T follicular helper cell (primary cell): ENCODE data around the gene MAP2.

ENCODE experiments used
- DNase-seq: peaks from one replicate; pipeline ENCODE4 v3.0.0-alpha.2; 2020; ENCODE audit warnings: low read depth
- total RNA-seq, 2 experiments: gene quantifications; one replicate each; lab custom pipeline; 2026; lab: John Stamatoyannopoulos, UW

MAP2 gene, protein sequence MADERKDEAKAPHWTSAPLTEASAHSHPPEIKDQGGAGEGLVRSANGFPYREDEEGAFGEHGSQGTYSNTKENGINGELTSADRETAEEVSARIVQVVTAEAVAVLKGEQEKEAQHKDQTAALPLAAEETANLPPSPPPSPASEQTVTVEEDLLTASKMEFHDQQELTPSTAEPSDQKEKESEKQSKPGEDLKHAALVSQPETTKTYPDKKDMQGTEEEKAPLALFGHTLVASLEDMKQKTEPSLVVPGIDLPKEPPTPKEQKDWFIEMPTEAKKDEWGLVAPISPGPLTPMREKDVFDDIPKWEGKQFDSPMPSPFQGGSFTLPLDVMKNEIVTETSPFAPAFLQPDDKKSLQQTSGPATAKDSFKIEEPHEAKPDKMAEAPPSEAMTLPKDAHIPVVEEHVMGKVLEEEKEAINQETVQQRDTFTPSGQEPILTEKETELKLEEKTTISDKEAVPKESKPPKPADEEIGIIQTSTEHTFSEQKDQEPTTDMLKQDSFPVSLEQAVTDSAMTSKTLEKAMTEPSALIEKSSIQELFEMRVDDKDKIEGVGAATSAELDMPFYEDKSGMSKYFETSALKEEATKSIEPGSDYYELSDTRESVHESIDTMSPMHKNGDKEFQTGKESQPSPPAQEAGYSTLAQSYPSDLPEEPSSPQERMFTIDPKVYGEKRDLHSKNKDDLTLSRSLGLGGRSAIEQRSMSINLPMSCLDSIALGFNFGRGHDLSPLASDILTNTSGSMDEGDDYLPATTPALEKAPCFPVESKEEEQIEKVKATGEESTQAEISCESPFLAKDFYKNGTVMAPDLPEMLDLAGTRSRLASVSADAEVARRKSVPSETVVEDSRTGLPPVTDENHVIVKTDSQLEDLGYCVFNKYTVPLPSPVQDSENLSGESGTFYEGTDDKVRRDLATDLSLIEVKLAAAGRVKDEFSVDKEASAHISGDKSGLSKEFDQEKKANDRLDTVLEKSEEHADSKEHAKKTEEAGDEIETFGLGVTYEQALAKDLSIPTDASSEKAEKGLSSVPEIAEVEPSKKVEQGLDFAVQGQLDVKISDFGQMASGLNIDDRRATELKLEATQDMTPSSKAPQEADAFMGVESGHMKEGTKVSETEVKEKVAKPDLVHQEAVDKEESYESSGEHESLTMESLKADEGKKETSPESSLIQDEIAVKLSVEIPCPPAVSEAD (N-terminal part only)
- total RNA-seq: 0.04 to 0.36 reads per million in 2 experiments

DNA sequence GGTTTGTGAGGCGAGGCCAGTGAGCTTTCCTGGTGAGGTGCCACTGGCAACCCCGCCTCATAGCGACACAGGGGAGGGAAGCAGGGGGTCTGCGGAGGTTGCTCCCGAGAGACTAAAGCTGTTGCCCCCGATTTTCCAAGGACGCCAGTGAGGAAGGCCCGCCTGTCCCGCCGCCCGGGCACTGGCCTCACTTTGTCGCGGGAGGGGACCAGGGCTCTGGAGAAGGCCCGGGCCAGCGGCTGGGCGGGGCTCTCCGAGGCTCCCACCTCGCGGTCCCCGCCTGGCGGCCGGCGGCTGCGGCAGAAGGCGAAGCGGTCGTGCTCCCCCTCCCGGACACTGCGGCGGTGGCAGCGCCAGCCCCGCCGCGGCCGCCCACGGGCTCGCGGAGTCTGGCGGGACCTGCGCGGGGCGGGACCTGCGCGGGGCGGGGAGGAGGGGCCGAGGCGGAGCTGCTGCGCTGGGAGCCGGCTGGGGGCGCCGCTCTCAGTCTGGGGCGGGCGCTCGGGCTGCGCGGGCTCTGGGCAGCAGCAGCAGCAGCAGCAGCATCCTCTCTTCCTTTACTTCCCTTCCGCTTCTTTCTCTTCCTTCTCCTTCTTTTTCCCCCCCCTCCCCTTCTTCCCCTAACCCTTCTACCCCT, at the start of gene MAP2:
Gene MAP2 (plus strand): TSS at position 486 of the 637 bp plus-strand sequence. CDS start 229,124 bp downstream, outside the sequence.
- peak; percentile 16 for DNase-seq

DNA sequence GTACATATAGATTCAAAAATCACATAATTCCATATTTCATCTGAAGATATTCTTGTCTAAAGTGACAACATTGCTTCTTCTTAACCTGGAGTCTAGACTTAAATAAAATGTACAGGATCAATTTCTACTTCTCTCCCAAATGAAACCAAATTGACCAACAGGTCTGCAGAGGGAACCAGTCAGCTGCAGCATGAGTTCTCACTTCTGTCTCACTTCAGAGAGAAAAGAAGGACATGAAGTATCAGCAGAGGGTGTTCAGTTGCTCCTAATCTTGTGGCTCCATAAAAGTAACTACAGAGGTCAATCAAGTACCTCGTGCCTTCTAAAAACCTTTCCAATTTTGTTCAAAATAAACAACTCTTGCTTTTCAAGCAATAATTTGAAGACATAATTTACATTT, 47.2 kb upstream of the MAP2 start:
- no peak for DNase-seq

DNA sequence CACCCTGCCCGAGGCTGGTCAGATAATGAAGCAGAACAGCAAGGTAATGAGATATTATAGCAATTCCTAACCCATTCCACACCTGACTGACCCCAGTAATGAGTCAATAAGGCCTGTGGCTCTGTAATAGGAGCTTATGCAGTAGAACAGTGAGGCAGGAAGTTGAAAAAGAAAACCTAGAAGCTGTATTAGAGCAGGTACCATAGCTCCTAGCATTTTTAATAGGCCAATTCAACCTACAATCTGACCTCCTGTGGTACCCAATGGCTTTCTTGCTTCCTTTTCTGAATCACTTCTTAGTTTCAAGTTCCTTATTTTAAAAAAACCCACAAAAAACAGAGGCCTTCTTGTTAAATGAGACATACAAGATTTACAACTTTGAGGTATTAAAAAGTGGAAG, 43.6 kb upstream of the MAP2 start:
- no peak for DNase-seq

DNA sequence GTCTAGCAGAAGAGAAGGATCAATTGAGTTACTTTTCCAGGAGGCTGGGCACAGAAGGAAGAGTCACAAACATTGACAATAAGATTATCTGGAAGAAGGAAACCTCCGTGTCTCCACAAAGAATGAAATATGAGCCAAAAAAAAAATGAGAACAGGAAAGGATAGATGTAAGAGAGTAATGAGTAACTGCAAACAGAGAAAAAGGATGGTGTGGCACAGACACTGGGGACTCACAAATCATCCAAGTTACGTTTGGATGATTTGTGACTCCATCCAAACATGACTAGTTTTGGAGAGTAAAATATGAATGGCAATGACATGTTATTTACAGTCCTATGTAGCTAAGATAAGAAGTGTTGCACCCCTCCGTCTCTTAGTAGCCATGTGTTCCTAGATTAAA, 42.8 kb upstream of the MAP2 start:
- DNase-seq: no peak

DNA sequence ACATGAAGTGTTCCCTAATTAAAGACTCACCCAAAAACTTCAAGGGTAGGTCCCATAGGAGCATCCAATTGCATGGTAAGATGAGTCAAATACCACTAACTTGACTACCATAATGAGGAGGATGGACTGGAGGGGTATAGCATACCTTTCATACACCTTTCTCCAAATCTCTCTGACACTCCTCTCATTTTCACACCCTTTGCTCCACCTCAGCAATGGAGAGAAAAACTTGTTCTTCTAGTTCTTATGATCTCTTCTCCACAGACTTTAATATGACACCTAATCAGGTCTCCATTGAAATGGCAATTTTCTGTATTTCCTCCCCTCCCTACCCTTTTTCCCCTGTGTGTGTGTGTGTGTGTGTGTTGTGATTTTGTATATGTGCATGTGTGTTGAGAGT, 41.1 kb upstream of the MAP2 start:
- DNase-seq: no peak

DNA sequence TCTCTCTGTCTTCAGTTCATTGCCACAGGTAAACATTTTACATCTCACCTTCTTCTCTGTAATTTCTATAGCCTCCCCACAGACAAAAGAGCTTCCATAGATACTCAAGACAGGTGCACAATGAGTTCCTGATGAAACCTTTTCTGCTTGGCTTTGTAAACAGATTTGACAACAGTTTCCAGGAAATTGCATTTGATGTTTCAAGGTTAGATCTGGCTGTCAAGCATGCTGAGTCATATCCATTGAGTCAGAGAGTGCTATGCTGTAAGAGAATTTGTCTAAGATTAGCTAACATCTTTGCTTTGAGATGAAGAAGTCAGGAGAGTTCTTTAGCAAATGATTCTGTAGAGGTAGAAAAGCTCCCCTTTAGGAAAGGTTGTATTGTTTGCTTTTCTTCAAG, 40.6 kb upstream of the MAP2 start:
- no peak for DNase-seq

DNA sequence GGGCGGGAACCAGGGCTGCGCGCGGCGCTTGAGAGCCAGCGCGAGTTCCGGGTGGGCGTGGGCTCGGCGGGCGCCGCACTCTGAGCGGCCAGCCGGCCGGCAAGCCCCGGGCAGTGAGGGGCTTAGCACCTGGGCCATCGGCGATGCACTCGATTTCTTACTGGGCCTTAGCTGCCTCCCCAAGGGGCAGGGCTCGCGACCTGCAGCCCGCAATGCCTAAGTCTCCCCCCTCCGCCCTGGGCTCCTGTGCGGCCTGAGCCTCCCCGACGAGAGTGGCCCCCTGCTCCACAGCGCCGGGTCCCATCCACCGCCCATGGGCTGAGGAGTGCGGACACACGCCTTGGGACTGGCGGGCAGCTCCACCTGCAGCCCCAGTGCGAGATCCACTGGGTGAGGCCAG, 36.5 kb upstream of the MAP2 start:
- no peak for DNase-seq

DNA sequence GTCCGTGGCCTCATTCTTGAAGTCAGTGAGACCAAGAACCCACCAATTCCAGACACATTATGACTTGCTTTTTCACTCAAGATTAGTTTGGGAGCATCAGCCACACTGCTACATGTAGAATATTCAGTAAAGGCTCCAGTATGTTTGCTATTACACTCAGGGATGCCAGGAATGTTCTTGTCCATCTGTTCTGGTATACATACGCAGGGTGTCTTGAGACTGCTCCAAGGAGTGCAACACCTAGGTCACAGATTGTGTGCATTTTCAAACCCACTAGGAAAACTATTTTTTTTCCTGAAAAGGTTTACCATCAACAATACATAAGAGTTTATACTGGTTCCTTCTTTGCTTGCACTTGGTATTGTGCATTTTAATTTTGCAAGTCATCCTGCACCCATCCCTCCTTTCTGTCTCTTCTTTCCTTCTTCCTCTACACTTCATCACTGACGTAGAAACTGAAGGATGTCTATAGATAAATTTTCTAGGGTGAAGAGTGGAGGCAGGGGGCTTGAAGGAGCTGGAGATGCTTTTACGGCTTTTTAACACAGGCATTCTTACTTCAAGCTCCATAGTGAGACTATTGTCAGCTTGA, 35.3 kb upstream of the MAP2 start:
- DNase-seq: no peak

DNA sequence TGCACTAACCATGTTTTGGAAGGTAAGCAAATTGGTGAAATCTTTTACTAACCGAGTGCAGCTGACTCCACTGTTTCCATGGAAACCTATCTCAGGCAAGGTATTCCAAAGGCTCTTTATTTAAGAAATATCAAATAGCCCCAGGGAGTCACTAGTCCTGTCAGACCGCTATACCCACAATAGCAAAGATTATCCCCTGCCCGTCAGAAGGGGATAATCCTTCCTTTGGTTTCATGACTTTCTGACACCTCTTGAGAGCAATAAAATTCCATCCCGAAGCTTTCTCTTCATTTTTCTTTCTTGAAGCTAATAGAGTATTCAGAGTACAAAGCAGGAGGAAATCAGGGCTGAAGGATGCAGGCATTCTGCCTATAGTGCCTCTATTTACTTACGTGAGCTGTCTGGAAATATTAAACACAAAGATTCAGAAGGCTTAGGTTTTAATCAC, 34.7 kb upstream of the MAP2 start:
- DNase-seq: no peak

DNA sequence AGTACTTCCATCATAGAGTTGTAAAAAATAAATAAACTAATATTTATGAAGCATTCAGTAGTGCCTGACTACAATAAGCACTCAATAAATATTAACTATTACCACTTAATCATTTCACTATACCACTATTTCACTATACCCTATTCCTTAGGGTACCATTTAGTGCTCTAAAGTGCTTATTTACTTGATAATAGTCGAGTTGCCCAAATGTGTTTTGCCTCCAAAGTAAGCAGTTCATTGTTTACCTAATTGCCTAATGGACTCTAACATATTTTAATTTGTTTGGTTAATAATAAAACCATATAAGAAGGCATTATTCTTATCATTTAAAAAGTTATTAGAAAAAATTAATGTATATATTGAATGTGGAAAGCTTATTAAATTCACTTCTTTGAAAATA, 33.0 kb upstream of the MAP2 start:
- no peak for DNase-seq

DNA sequence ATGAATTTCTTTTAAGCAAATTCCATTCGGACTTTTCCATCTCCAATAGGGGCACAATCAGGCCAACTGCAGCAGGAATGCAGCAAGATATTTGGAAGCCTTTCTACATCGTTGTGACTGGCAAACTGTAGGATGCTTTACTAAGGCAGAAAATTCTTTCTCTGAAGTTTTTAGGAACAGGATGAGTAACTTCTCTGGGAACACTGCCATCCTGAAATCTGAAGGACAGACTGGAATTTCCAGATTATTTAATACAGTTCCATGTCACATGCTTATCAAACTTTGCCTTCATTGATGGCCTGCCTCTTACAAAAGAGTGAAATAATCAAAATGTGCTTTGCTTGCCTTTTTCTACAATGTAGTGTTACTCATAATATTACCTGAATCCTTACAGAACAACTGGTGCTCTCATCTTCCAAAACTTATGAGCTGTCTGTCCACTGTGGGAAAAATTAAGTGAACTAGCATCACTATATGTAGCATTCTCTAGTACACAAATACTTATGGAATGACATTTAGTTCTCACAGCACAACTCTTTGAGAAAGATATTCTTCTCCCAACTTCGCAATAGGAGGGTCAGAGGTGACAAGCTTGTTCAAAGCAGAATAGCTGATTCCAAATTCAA, 32.0 kb upstream of the MAP2 start:
- no peak for DNase-seq

DNA sequence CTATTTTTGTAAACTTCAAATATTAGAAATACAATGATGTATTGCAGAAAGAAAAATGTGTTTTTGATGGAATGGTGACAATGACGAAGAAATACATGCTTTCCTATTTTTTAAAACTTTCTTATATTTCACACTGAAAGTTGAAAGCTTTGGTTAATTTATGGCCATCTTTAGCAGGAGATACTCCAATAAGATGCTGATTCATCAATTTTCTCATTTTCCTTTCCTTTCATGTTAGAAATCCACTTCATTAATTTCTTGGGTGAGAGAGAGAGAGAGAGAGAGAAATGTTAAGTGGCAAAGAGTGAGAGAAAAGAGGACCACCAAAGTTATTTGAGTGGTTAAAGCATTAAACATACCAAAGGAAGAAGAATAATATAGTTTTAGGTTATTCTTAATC, 28.6 kb upstream of the MAP2 start:
- no peak for DNase-seq

DNA sequence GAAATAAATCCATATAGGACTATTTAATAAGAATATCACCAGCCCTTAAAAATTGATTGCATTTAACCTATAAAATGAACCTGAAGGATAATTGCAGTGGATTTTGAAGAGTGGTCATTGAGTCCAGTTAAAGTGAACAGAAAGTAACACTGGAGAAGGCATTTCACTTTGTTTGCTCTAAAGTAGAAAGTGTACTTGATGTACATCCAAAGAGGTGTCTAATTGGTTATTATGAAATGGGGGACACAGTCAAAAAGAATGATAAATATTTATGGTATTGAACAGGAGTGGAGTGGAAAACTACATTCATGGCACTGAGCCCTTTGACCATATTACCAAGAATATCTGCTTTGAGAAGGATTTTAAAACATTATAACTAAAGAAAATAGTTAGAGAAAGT, 28.2 kb upstream of the MAP2 start:
- DNase-seq: no peak

DNA sequence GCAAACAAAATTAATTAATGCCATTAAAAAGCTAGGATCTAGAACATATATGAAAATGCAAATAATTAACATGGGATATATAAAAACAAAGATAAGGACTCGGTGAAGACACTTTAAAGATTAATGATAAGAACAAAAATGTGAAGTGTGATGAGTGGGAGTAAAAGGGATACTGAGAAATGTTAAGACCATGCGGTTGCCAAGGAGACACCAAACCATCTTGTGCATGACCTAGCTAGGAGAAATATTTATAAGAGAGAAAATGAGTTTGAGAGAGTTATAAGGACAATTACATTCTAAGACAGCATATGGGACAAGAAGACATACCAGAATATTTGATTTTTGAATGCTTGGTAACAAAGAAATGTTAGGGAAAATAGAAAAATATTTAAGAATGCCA, 25.4 kb upstream of the MAP2 start:
- DNase-seq: no peak

DNA sequence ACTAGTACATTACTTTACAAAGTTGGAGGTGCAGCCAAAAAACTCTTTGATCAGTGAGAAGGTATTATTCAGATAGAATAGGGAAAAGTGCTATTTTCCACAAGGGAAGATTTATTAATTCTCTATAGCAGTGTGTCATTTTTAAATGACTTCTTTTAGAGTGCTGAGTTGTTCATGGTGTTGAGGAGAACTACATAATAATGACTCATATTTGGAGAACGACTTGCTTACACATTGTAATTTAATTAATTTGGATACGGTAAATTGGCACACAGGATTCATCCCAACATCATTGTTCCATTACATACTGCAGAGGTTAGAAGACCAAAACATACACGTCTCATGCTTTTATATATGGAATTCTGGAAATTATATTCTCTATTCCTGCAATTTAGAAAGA, 22.1 kb upstream of the MAP2 start:
- no peak for DNase-seq

DNA sequence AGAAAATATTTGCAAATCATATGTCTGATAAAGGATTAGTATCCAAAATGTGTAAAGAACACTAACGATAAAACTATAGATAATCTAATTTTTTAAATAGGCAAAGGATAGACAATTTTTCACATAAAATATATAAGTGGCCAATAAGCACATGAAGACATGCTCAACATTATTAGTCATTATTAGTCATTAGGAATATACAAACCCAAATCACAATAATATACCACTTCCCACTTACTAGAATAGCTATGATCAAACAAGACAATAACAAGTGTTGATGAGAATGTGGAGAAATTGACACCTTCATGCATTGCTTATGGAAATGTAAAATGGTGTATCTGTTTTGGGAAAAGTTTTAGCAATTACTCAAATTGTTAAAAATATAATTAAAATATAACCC, 12.6 kb upstream of the MAP2 start:
- no peak for DNase-seq

DNA sequence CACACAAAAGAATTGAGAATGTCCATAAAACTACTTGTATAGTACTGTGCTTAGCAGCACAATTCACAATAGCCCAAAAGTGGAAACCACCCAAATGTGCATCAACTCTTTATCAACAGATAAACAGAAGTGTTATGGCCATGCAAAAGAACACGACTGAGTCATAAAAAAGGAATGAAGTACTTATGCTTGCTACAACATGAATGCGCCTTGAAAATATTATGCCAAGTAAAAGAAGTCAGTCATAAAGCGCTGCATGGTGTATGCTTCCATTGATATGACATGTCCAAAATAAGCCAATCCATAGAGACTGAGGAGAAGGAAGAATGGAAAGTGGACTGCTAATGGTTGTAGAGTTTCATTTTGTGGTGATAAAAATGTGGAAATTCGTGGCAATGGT, 12.1 kb upstream of the MAP2 start:
- no peak for DNase-seq

DNA sequence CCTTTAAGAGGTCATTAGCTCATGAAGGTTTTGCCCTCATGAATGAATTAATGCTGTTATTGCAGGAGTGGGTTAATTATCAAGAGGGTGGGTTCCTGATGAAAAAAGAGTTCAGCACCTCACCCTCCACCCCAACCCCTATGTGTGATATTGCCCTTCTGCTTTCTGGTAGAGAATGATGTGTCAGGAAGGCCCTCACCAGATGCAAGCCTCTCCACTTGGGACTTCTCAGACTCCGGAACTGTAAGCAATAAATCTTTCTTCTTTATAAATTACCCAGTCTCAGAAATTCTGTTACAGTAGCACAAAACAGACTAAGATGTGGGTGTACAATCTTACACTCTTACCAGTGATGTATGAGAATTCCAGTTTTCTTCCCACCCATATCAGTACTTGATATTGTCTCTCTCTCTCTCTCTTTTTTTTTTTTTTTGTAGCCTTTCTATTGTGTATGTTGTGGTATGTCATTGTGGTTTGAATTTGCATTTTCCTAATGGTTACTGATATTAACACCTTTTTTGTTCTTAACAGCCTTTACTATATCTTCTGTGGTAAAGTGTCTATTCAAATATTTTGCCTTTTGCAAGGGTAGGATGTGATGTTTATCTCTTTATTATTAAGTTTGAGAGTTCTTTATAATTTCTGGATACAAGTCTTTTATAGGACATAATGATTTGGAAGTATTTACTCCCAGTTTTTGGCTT, 10.4 kb upstream of the MAP2 start:
- DNase-seq: no peak

DNA sequence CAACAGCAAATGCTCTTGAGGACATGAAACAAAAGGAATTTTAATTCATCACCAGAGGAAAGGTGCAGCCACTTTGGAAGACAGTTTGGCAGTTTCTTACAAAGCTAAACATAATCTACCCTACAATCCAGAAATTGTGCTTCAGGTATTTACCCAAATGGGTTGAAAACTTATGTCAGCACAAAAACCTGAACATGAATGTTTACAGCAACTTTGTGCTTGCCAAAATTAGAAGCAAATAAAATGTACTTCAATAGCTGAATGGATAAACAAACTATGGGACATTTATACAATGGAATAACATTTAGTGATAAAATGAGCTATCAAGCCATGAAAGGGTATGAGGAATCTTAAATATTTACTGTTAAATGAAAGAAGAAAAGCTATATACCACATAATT, 6.9 kb upstream of the MAP2 start:
- no peak for DNase-seq

DNA sequence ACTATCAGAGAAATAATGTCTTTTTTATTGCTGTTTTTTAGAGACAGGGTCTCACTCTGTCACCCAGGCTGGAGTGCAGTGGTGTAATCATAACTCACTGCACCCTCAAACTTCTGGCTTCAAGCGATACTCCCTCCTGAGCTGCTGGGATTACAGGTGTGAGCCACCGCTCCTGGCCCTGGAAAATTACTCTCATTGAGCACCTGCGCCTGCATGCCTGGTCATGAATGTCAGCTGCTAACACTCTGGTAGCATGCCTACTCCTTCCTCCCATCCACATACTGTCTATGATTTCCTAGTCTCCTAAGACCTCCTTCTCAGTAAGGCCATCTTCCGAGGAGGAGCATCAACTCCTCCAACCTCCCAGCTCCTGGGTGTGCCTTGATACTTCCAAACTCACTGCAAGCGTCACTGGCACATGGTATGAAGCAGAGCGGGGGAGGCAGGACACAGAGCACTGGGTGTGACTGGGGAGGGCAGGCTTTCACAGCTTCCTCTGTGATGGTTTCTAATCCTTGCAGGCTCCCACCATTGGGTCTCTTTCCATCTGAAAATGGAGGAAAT, 1.6 kb upstream of the MAP2 start:
- DNase-seq: no peak
